Endothelial cell of hepatic sinusoid (primary cell): ENCODE results near the gene AKR7A2.

Source experiments
- in situ Hi-C: cut with HindIII; loops from 2 replicates; pipeline ENCODE4 v1.10.0; 2017; ENCODE audit warnings: low sequenced_read_pairs

Gene AKR7A2

GRCh38 chr1:19327736-19328135 lies 15.8 kb upstream of the AKR7A2 start:
- in situ Hi-C loops, result loop anchor here (5.0 kb wide), 2 partner anchors 70 to 300 kb away; no protein-coding TSS in a partner anchor

DNA sequence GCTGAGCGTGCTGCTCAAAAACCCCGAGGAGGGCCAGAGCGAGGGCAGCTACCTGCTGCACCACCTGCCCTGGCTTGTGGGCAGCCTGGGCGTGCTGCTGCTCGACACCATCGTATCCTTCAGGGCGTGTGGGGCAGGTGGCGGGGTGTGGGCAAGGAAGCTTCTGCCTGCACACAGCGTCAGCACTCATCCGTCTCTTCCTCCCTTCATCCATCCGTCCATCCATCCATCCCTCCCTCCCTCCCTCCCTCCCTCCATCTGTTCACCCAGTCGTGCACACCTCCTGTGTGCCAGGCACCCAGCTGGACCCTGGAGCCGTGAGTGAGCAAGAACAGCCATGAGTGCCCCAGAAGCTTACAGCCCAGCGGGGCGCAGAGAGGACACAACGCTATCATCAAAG lies 15.4 kb upstream of the AKR7A2 start:
- in situ Hi-C loops, result loop anchor here (5.0 kb wide), 2 partner anchors 70 to 300 kb away; no protein-coding TSS in a partner anchor

GRCh38 chr1:19326748-19327065 lies 14.8 kb upstream of the AKR7A2 start:
- in situ Hi-C loops, result loop anchor here (5.0 kb wide), 2 partner anchors 69 to 301 kb away; no protein-coding TSS in a partner anchor

GRCh38 chr1:19325958-19326747 lies 14.2 kb upstream of the AKR7A2 start:
- in situ Hi-C loops, result loop anchor here (5.0 kb wide), 2 partner anchors 69 to 301 kb away; no protein-coding TSS in a partner anchor

DNA sequence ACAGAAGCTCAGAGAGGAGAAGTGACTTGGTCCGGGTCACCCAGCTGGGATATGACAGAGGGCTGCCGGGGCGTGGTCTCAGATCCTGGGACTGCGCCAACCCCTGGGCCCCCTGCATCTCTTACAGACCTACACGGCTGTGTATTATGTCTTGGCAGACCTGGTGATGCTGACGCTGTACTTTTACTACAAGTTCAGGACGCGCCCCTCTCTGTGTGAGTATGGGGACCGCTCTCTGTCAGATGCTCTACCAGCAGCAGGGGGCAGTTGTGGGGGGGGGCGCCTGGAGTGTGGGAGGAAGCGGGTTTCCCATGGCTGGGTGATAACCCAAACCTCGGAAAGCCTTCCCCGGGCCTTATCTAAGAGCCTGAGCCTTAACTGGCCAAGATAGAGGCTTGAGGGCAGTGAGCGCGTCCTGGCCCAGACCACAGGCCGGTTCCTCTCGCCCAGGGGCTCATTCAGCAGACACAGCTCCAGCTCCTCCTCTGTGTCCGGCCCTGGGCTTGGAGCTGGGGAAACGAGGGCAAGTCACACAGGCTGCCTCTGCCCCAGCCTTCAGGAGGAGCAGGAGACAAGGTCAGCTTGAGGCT lies 13.5 kb upstream of the AKR7A2 start:
- in situ Hi-C loops, result loop anchor here (5.0 kb wide), 2 partner anchors 68 to 302 kb away; no protein-coding TSS in a partner anchor

DNA sequence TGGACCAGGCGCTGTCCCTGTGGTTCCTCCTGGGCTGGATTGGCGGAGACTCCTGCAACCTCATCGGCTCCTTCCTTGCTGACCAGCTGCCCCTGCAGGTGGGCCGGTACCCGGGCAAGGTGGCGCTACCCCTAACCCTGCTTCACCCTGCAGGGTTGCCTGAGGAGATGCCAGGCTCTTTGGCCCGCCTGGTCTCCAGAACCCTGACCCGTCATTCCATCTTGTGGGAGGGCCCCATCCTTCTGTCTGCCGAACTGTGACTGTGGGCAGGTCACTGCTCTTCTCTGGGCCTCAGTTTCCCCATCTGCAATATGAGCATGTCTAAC lies 12.7 kb upstream of the AKR7A2 start:
- in situ Hi-C loops, result no loop called here

DNA sequence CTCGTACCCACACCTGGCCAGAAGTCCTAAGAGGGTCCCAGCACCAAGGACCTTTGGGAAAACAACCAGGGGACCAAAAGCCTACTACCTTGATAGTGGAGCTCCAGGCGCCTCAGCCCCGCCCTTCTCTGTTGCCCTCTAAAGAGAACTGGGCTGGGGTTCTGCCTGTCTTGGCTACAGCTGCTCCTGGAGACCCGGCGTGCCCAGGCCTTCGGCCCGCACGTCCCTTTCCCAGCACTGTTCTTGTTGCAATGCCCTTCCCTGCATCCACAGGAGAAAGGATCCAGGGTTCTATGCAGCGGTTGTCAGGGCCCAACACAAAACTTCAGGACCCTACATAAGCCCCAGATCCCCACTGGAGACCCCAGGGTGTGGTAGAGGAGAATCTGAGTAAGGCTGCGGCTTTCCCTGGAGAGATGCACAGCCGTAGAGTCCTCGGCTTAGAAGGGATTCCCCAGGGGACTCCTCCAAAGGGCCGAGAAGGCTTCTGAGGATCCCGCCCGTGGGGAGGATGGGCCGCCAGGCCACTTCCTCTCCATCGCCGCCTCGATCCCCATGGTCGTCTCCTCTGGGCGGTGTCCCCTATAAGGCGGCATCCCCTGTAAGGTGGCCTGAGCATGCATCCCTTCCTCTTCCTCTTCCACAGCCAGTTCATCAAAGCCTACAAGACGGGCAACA lies 12.2 kb upstream of the AKR7A2 start:
- in situ Hi-C loops, result no loop called here

DNA sequence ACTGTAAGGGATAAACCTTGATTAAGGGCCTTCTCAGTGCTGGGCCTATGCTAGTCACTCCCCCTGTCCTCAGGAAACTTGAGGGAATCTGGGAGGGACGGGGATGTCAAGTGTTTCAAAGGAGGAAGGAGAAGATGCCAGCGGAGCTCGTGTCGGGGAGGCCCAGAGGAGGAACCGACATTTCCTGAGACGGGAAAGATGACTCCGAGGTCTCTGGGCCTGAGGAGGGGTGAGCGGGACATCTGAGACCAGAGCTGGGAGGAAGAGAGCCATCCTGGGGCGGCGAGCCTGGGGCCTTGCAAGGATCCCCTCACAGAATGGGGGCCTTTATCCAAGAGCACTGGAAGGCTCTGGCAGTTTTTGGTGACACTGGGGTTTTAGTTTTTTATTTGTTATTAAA lies 10.5 kb upstream of the AKR7A2 start:
- in situ Hi-C loops, result no loop called here

DNA sequence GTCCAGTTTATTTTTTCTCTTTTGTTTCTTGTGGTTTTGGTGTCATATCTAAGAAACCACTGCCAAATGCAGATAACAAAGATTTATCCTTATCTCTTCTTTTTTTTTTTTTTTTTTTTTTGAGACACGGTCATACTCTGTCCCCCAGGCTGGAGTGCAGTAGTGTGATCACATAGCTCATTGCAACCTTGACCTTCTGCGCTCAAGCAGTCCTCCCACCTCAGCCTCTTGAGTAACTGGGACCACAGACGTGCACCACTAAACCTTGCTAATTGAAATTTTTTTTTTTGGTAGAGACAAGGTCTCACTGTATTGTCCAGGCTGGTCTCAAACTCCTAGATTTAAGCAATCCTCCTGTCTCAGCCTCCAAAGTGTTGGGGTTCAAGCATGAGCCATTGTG lies 9.1 kb upstream of the AKR7A2 start:
- in situ Hi-C loops, result no loop called here

DNA sequence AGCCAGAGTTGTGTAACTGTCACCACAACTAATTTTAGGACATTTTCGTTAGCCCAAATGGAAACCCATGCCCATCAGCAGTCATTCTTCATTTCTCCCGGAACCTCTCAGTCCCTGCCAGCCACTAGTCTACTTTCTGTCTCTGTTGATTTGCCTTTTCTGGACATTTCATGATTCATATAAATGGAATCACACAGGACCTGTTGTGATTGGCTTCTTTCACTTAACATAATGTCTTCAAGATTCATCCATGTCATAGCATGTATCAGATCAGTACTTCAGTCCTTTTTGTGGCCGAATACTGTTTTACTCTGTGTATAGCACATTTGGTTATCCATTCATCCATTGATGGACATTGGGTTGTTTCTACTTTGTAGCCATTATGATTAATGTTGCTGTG lies 7.3 kb upstream of the AKR7A2 start:
- in situ Hi-C loops, result no loop called here

DNA sequence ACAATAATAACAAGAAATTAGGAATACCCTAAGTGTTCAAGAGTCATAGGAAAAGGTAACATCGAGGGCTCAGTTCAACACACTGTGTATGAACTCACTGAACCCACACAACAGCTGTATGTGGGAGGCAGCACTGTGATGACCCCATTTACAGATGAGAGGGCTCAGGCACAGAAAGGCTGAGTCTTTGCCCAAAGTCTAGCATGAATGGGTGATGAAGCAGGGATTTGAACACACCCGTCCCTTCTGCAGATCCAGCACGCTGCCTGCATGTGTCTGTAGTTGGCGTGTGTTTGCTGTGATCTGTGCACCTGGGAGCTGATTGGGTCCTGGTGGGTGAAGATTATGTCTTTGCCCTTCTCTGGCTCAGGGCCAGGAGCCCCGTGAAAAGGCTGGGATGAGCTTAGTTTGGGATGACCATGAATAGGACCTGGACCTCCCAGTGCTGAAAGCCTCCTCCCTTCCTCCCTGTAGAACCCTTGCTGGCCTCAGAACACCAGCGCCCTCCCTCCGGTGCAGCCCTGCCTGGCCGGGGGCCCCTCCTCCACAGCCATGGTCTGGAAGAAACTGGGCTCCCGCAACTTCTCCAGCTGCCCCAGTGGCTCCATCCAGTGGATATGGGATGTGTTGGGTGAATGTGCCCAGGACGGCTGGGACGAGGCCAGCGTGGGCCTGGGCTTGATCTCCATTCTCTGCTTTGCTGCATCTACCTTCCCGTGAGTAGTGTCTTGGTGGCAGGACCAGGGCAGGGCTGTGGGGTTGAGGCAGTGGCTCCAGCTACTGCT lies 5.4 kb upstream of the AKR7A2 start:
- in situ Hi-C loops, result no loop called here

GRCh38 chr1:19315378-19316198 lies 3.6 kb upstream of the AKR7A2 start:
- in situ Hi-C loops, result no loop called here

- in situ Hi-C loops, result no loop called here
Observed at GRCh38 chr1:19313961-19314882, 2.3 kb upstream of the AKR7A2 start.

- in situ Hi-C loops, result no loop called here
Observed at GRCh38 chr1:19313636-19313959, 1.7 kb upstream of the AKR7A2 start.

GRCh38 chr1:19312782-19313635 lies 1.1 kb upstream of the AKR7A2 start:
- in situ Hi-C loops, result no loop called here

GRCh38 chr1:19311503-19311930 lies 427 bp downstream of the AKR7A2 start:
- in situ Hi-C loops, result no loop called here

GRCh38 chr1:19310720-19311502 lies 1.0 kb downstream of the AKR7A2 start:
- in situ Hi-C loops, result no loop called here

DNA sequence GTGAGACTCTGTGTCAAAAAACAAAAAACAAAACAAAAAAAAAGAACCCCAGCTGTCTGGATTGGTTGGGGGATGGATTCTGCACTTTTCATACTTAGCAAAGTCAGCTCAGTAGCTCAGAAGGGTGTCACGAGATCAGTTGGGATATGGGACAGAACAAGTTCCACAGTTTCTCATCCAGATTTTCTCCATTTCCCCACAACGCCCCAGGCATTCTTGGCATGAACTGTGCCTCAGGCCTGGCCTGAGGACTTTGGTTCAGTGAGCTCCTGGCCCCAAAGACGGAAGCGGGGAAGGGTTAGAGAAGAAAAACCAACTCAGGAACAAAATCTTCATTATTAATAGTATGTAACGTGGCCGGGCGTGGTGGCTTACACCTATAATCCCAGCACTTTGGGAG lies 1.9 kb downstream of the AKR7A2 start:
- in situ Hi-C loops, result no loop called here
